GM11168 (cell line): ENCODE measurements around the gene ACSL6.

ENCODE experiments used
- in situ Hi-C: fragments of 300-500 bp; cut with MboI; formaldehyde crosslinking; loops from one replicate; pipeline ENCODE4 v1.12.0; 2022; ENCODE audit warnings: low sequenced_read_pairs; ENCODE audit not compliant: unreplicated experiment

Gene ACSL6

DNA sequence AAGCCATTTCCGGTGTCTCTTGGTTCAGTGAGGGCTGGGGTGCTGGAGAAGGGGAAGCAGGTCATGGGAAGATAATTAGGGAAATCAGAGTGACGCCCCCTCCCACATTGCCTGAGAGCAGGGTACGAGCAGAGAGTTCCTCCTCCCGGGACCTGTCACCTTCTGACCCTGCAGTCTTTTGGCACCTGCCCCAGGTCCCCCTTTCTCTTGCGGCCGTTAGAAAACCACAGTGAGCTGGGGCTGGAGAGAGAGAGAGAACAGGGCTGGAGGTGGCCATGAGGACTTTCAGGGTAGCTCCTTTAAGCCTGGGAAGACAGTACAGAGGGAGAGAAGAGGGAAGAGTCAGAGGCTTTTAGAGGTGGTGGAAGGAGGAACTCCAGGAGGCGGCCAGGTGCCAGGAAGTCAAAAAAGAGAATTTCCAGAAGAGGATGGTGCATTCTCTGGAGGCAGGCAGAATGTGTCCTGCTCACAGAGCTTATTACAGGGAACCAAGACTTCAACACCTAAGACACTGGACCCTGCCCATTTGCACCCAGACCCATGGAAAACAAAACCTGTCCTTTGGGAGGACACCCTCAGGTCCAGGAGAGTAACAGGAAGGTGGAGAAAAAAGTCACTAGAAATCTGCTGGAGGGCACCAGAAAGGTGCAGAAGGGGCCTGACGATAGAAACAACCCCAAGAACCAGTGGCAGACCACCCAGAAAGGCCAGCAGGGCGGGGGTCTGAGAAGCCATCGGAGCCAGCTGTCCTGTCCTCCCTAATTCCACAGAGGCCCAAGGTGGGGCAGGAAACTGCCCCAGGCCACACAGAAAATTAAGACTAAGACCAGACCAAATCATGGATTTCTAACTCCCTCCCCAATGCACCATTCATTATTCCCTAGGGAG is 6.5 kb upstream of the ACSL6 start:
- in situ Hi-C loops, result no loop called here

DNA sequence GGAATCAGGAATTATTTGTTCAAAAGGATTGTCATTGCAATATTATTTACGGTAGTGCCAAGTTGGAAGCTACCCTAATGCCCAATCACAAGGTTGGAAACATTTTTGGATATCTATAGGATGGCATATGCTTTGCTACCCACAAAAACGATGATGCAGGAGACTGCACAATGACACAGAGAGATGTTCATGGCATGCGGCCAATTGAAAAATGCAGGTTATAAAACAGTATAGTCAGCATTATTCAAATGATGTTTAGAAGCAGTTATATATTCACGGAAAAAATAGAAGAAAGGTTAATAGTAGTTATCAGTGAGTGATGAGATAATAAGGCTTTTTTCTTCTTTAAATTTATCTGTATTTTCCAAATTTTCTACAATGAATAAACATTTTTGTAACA is 5.9 kb upstream of the ACSL6 start:
- in situ Hi-C loops, result no loop called here

DNA sequence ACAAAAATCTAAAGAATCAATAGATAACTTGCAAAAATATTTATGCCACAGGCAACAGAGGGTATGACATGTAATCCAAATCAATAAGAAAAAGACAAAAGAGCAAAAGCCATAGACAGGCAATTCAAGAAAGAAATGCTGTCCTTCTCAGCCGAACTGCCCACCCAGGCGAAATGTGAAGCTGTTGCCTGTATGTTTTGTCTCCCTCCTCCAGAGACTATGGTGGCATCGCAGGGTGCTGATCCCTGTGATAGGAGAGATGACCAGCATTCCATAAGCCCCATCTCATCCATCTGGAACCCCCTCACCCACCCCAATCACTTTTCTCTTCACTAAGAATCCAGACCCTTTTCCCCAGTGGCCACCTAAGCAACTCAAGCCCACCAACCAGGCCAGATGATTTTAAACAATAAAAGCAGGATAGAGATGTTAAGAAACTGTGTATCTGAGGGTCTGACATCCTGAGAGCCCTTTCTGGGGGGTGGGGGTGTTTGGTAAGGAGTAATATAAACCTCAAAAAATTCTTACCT is 5.3 kb upstream of the ACSL6 start:
- in situ Hi-C loops, result no loop called here

DNA sequence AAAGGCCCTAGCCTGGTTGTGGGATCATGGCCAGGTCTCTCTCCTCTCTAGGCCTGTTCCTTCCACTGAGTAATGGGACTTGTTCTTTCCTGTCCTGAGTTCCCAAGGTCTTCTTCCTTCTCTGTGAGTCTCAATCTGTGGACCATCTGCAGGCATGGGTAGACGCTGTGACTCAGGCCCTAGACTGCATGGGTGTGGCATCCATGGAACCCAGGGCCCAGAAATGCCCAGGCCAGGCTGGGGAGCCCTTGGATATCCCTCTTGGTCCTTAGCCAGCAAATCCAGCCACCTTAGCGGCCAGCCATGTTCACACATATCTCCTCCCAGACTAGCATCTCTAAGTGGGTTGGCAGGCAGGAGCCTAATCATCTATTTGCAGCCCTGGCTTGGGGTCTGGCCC is 2.3 kb upstream of the ACSL6 start:
- in situ Hi-C loops, result loop anchor here (5.0 kb wide), 1 partner anchor 421 kb away; no protein-coding TSS in a partner anchor

DNA sequence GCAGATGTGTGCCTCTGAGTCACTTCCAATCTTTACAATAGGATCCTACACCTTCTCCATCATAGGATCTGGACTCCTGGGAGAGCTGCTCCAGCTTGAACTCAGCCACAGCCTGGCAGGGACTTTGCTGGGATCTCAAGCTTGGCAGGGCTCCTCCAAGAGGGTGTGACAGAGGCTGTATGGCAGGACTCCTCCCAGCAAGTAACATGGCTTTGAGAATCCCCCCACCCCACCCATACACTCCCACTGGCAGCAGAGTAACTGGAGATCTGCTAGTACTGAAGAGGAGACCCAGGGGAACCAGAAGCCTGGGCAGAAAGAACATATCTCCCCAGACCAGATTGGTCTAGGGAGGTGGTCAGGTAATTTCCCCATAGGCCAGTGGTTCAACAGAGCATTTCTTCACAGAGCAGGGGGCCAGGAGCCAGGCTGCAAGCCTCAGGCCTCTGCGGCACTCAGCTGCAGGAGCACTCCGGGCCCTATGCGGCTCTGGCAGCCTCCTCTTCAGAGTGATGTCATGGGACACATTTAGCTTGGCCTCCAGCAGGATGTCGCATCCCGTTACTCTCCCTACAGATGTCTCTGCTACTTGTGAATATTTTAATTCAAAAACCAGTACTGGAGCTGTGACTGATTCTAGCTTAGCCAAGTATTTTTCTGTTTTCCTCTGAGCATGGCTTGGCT is 1.7 kb upstream of the ACSL6 start:
- in situ Hi-C loops, result loop anchor here (5.0 kb wide), 1 partner anchor 421 kb away; no protein-coding TSS in a partner anchor

DNA sequence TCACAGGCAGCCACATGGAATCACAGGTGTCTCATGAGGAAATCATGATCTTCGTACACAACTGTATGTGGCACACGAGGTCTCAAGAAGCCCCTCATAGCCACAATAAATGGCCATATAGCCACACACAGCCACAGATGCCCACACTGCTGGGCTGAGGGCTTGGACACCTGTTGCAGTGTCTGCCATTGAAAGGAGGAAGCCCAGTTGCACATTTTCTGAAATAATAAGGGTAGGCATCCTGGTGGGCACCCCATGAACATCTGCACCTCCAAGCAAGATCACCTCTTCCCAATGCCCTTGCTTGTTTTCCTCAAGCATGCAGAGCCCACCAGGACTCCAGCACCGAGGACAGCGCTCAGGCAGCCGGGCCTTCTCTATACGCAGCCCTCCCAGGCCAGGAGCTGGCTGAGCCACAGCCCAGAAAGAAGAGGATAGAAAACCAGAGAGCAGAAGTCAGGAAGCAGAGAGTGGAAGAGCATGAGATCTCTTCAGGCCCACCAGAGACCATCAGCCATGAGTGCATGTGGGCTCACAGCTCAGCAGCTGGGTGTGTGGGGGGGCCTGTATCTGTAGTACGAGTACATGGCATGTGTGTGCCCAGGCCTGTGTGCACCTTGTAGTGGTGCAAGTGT is 1.0 kb upstream of the ACSL6 start:
- in situ Hi-C loops, result loop anchor here (5.0 kb wide), 1 partner anchor 420 kb away; no protein-coding TSS in a partner anchor

DNA sequence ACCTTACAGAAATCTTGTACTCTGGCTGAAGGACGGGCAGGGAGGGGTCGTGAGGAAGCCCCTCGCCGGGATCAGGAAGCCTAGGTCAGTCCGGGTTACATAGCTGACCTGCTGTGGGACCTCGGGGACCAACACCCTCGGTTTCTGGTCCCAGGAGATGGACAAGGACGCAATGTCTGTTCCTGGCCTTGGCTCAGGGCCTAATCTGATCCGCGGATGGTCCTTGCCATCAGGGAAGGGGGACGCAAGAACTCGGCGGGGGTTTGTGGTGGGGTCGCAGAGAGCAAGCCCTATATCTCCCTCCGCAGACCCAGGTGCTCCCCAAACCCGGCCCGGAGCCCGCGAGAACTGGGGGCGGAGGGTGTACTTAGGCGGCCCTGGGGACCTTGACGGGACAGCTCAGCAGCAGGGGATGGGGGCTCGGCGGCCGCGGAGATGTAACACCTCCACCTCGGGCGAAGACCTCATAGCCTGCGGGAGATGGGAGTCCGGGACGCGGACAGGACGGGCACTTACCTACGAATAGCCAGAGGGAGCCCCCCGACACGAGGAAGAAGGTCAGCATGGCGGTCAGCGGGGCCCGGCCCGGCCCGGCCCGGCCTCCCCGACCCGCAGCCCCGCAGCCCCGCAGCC is 353 bp downstream of the ACSL6 start:
- in situ Hi-C loops, result loop anchor here (5.0 kb wide), 1 partner anchor 419 kb away; no protein-coding TSS in a partner anchor

DNA sequence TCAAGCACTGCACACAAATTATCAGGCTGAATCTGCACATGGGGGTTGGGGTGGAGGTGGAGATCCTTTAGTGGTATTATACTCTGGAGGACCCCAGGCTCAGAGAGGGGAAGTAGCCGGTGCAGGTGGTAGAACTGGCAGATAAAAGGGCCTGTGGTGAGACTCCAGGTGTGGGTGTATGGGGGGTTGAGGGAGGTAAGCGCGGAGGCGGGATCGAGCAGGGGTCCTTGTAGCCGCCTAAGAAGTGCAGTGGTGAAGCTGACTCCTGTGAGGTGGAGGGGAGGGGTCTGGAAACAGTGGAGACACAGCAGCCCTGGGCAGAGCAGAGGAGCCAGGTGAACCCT is 841 bp downstream of the ACSL6 start:
- in situ Hi-C loops, result loop anchor here (5.0 kb wide), 1 partner anchor 418 kb away; no protein-coding TSS in a partner anchor

DNA sequence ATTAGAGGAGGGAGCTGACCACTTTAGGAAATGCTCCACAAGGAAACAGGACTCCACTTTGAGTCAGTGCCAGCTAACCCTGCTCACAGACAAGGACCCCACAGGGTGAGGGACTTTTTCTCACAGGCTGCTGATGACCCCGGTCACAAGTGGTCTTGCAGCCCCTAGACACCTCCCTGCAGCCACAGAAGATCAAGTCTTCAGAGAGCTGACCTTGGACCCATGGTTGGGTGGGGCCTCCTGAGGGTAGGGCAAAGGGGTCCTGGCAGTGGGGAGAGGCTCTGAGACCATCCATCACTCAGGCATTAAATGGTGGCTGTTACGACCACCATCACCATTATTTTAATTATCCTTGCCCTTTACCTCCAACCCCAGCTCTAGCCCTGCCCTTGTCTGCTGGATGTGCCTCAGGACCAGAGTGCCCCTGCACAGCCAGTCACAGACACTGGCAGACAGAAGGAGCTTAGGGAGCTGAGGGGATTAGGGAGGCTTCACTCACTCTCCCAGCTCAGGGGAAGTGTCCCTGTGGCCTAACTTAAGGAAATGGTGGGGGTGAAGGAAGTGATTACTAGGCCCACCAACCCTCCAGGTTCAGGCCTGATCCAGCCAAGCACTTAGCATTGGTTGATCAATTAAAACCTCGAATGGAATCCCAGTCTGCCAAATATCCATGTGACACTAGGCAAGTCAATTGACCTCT is 1.6 kb downstream of the ACSL6 start:
- in situ Hi-C loops, result loop anchor here (5.0 kb wide), 2 partner anchors 208 to 418 kb away; no protein-coding TSS in a partner anchor

DNA sequence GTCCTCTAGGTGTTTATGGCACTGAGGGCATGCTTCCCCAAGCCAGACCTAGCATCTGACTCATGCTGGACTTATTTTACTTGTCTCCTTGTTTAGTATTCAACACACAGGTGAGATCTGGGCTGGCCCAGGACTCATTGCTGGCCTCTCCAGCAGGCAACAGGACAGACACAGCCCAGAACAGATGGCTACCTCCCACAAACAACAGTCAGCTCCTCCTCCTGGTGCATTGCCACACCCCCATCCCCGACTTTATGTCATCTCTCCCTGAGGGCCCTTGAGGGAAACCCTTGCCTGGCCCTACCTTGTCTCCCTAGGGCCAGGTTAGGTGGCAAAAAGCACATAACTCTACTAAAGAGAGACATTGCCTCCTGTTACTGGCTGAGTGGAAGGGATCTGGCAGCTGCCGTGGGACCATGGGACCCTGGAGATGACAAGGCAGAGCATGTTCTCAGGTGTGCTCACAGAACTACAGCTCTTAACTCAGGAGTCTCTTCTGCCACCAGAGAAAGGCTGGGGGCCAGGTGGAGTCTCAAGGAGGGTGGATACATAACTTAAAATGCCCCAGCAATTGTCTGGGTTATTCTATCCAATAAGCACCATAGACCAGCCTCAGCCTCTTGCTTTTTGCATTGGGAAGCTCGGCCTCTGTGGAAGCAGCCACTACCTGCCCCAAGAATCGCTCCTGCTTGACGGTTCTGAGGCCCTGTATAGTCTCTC is 2.3 kb downstream of the ACSL6 start:
- in situ Hi-C loops, result loop anchor here (5.0 kb wide), 1 partner anchor 207 kb away; no protein-coding TSS in a partner anchor

DNA sequence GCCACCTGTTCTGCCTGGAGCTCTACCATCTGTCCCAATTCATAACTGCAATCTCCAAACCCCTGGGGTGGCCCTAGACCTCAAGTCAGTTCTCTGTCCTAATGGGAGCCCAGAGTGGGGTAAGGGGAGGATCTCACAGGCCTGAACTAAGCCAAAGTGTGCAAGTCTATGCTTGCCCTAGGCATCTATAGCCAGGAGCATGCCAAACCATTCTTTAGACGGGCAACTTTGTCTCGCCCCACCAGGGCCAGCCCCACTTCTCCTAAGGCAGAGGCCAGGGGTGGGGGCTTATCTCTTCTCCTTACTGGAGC is 3.3 kb downstream of the ACSL6 start:
- in situ Hi-C loops, result loop anchor here (5.0 kb wide), 1 partner anchor 206 kb away; no protein-coding TSS in a partner anchor

DNA sequence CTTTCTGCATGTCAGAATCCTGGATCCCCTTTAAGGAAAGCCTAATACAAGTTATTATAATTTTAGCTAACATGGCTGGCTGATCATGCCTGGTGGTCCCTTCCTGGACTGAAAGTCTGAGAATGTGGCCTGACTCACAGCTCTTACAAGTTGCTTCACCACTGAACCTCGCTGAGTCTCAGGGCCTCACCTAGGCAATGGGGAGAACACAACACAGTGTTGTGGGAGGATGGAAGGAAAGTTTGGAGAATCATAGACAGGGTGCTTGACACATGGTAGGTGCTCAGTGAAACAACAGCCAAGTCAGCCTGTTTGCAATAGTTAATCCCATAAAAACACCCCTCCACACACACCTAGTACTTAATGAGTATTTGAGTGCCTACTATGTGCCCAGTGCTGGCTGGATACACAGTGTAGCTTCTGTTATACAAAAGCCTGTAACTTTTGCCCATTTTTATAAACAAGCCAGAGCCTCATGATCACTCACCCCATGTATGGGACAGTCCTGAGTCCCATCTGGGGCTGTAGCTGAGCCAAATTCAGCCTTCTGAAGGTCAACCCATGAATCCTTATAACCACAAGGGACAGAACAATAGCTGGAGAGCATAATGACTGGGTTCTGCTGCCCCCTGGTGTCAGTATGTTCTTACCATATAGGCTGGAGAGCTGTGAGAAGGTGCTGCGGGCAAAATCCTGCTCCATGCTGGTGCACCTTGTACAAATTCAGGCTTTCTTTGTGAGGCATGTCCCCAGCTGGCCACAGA is 3.9 kb downstream of the ACSL6 start:
- in situ Hi-C loops, result loop anchor here (5.0 kb wide), 1 partner anchor 205 kb away; no protein-coding TSS in a partner anchor

DNA sequence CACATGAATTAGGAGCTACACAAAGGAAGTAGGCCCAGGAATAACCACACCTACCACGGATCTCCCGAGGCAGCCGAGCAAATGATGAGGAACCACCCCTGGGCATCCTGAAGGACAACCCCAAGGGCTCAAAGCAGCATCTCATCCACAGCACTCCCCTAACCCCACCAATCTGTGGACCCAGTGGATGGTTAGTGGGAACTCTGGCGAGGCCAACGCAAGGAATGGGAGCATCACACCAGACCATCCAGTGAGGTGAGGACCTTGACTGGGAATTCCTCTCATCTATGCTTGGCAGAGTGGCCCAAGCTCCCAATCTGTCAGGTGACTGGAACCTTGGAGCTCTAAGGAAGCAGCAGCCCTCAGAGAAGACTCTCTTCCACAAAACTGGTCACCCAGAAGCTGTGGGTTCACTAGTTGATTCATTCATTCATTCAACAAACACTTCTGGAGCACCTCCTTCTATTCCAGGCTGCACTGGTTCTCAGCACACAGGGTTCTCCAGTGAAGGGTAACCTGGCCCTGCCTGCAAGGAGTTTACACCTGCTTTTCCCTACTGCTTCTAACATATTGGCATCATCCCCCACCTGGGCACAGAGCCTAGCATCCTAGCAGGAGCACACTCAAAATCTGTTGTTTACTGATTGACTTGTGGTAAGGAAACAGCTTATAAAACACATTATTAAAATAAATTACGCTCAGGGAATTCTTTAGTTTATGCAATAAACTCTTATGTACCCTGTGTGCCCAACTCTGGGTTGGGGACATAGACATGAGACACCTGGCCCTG is 4.9 kb downstream of the ACSL6 start:
- in situ Hi-C loops, result loop anchor here (5.0 kb wide), 1 partner anchor 204 kb away; no protein-coding TSS in a partner anchor

DNA sequence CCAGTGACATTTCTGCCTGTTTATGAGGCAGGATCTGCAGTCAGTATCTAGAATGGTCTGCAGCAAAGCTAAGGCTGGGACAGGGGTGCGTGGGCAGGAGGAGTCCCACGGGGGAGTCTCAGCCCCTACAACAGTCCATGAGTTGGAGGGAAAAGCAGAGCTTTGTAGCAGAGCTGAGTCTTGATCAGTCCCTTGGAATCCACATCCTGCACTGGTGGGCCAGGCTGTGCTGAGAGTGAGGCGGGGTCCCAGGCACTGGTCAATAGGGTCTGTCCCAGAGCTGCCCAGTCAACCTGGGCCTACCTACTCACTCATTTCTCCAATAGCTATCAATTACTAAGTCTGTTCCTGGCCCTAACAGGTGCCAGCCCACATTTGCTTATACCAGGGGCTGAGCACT is 5.9 kb downstream of the ACSL6 start:
- in situ Hi-C loops, result loop anchor here (5.0 kb wide), 1 partner anchor 203 kb away; no protein-coding TSS in a partner anchor

DNA sequence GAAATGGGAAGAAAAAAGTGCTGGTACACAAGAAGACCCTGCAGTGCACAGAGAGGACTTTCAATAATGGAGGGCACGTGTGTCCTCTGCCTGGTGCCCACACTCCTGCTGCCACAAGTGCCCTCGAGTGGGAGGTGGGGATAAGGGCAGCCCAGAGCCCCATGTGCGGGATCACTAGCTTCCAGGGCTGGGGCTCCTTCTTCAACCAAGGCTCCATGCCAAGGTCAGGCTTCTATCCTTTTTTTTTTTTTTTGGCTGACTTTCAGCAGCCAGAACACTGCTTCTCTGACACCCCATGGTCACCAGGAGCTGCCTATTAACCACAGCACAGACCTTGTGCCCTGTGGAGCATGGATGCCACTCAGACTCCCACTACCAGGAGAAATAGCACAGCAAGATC is 7.5 kb downstream of the ACSL6 start:
- in situ Hi-C loops, result no loop called here

DNA sequence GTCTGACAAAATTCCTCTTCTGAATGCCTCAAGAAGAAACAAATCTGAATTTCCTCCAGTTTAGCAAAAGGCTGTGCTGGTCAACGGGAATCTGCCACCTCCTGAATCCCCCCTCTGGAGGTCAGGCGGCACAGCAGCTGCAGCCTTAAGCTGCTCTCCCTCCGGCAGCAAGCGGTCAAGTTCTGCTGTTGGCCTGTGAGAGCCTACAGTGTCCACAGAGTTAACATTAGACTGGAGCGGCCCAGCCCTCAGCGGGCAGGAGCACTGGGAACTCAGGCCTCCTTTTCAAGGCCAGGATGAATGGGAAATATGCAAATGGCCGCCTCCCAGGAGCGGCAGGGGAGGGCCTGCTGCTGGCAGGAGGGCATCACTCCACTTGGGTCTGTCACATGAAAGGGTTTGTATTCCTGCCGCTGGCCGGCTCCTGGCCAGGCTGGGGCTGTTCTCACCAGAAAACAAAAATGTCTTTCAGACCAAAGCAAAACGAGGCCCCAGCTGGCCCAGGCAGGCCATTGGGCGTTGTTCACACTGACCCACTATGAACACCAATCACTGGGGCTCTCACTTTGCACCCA is 8.2 kb downstream of the ACSL6 start:
- in situ Hi-C loops, result no loop called here

DNA sequence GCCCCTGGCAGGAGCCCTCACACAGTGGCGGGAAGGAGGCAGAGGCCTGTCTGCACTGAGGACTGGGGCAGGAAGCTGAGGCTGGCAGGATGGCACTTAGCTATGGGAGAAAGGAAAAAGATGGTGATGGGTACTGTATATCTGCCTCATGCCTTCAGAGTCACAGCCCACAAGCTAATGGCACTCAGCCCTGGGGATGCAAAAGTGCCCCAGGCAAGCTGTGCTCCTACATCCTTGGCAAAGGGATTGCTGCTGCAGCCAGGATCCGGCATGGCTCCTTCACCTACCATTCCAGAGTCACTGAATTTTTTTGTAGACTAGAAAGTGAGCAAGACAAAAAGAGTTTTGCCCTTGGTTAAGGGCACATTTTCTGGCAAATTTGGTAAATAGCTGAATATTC is 8.7 kb downstream of the ACSL6 start:
- in situ Hi-C loops, result no loop called here
